Activated CD8-positive, alpha-beta memory T cell treated with anti-CD3 and anti-CD28 coated beads for 4 hours (primary cell): ENCODE measurements around the gene VILL.
A peak's percentile ranks its signal among the peaks of the same experiment; 100 is the strongest.
"Not testable (repeated sequence)": the region's sequence is repeated elsewhere in the genome, so short reads cannot be mapped to it uniquely, and the experiment has no call there.

Experiments used
- DNase-seq, 2 donors: peaks; one replicate each; pipeline ENCODE4 v3.0.0-alpha.2; 2020; ENCODE audit warnings: low read depth in 2 of 2

VILL gene

GRCh38 chr3:38036286-38036685 lies 45.7 kb downstream of the VILL start:
- DNase-seq, result no peak

GRCh38 chr3:38036906-38037305 lies 46.3 kb downstream of the VILL start:
- DNase-seq, result no peak

DNA sequence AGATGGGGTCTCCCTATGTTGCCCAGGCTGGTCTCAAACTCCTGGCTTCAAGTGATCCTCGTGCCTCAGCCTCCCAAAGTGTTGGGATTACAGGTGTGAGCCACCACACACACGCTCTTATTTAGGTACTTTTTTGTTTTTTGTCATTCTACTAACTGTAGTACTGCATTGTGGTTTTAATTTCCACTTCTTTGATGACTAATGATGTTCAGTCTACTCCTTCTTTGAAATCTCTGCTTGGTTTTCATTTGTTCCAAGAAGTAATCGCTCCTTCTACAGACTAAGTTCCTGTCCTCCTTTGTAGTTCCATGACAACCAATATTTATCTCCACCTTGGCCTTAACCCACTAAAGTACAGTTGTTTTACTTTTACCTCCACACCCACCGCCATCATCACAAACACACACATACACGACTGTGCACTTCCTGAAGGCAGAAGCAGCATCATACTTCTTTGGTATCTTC lies 47.9 kb downstream of the VILL start:
- peak in 1 of 2 donors; percentile 15 for DNase-seq

GRCh38 chr3:38039101-38039898 lies 48.7 kb downstream of the VILL start, which contains the start of gene DLEC1:
DLEC1 (plus strand) TSS chr3:38039208; CDS start chr3:38039226, 18 bp downstream.
- DNase-seq, result peak; percentile 51 to 65

DNA sequence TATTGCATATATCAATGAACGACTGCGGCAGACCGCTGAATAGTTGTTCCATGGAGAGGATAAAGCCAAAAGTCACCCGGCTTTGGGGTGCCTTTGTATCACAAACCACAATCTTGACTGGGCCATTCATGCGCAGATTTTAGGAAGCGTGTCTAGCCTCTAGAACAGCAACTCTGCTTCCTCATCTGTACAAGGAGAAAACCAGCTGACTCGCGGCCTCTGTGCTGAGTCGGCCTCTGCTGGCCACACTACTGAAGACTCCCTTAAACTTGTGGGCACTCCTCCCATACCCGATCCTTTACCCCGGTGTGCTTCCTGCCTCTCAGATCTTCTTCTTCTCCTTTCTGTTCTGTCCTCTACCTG lies 49.3 kb downstream of the VILL start:
- peak in 1 of 2 donors; percentile 27 for DNase-seq

- no peak for DNase-seq
Observed at GRCh38 chr3:38040401-38040800, 49.8 kb downstream of the VILL start.

GRCh38 chr3:38043486-38043885 lies 52.9 kb downstream of the VILL start:
- DNase-seq, result no peak

DNA sequence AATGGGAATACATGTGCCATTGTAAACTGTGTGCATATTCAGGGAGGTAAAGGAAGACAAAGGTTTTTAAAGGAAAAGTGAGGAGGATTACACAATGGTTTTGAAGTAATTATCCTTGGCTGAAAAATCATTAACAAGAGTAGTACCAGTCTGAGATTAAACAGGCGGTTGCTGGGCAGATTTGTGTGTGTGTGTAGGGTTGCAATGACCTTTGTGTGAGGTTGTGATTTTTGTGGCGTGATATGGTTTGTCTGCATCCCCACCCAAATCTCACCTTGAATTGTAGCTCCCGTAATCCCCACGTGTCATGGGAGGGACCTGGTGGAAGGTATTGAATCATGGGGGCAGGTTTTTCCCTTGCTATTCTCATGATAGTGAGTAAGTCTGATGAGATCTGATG lies 55.4 kb downstream of the VILL start:
- no peak for DNase-seq

GRCh38 chr3:38046821-38047220 lies 56.2 kb downstream of the VILL start:
- no peak for DNase-seq

GRCh38 chr3:38047896-38048295 lies 57.3 kb downstream of the VILL start:
- DNase-seq, result no peak

- DNase-seq, result no peak
Observed at GRCh38 chr3:38049358-38050126, 59.0 kb downstream of the VILL start.

GRCh38 chr3:38051131-38051530 lies 60.5 kb downstream of the VILL start:
- no peak for DNase-seq

- DNase-seq, result not testable (repeated sequence)
Observed at GRCh38 chr3:38053286-38053685, 62.7 kb downstream of the VILL start.

DNA sequence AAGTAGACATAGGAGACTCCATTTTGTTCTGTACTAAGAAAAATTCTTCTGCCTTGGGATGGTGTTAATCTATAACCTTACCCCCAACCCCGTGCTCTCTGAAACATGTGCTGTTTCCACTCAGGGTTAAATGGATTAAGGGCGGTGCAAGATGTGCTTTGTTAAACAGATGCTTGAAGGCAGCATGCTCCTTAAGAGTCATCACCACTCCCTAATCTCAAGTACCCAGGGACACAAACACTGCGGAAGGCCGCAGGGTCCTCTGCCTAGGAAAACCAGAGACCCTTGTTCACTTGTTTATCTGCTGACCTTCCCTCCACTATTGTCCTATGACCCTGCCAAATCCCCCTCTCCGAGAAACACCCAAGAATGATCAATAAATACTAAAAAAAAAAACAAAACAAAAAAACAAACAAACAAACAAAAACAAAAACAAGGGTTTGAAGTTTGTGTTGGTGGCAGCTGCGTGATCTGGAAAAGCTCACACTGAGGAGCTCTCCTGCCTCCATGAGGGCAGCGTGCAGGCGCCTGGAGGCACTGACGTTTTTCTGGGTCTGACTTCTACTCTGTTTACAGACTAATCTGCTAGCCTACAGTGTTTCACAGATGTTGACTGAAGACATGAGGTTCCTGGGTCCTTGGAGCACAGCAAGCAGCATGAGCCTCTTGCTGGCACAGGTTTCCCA lies 63.4 kb downstream of the VILL start:
- not testable (repeated sequence) for DNase-seq

DNA sequence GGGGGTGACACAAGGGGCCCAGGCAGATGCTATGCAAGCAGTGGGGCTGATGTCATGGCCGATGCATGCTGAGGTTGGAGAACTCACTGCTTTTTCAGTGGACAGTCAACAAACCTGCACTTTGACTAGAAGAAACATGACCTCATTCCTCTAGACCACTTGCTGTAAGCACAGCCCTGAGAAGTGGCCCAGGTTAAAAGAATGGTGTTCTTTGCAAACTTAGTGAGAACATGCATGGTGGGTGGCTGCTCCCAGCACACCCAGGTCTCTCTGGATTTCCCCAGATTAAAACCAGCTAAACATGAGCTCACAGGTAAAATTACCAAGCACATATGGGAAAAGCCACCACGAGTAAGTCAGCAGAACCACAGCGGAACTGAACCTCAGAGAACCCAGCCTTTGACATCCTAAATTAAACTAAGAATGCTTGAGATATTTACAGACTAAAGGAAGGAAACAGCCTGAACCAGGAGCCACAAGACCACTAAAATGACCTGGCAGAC lies 64.0 kb downstream of the VILL start:
- DNase-seq, result no peak
